Panc1 (cell line): Measurements from ENCODE around the gene FBXO30. TPM values are rescaled to one million over a fixed set of nuclear protein-coding genes. Genes with fewer than 3 reads are reported as not detected.

Source experiments
- ATAC-seq: fragments of 200-7000 bp; cut with Tn5 transposase; 2 replicates; pipeline ENCODE4 v1.9.1; 2020; ENCODE audit warnings: mild to moderate bottlenecking, moderate library complexity
- BruUV-seq: library from RNA; stranded (reverse); fragments of 400-500 nt; replicated peaks from 2 replicates; lab custom pipeline; 2021; lab: Mats Ljungman, UMichigan
- CTCF ChIA-PET: fragments of 300-600 bp; sonication (Branson Sonifier 250); formaldehyde crosslinking; loops from one replicate; lab custom pipeline; 2022; ENCODE audit warnings: antibody characterized with exemption; lab: Charles Lee
- POLR2A ChIA-PET: fragments of 300-600 bp; sonication (Branson Sonifier 250); formaldehyde crosslinking; loops from one replicate; lab custom pipeline; 2022; ENCODE audit warnings: antibody characterized with exemption; lab: Charles Lee
- DNase-seq: peaks from one replicate; pipeline ENCODE4 v3.0.0-alpha.2; 2010; ENCODE audit warnings: low read depth, low spot score
- H3K27ac ChIP-seq: 2 replicates; pipeline ENCODE4 v1.5.1; 2011; ENCODE audit warnings: mild to moderate bottlenecking, low read length, inconsistent platforms
- H3K27me3 ChIP-seq: fragments of 200-500 bp; sonication (Bioruptor generic); 2 replicates; pipeline ENCODE4 v1.6.0; 2014; ENCODE audit warnings: low read length, inconsistent platforms; ENCODE audit not compliant: control insufficient read depth, insufficient read depth
- H3K36me3 ChIP-seq: fragments of 200-500 bp; sonication (Bioruptor generic); 2 replicates; pipeline ENCODE4 v1.5.1; 2014; ENCODE audit warnings: inconsistent platforms, mild to moderate bottlenecking, low read length, moderate library complexity; ENCODE audit not compliant: control insufficient read depth, insufficient read depth
- H3K4me1 ChIP-seq: 2 replicates; pipeline ENCODE4 v1.5.1; 2011; ENCODE audit warnings: inconsistent platforms, mild to moderate bottlenecking, low read length, moderate library complexity; ENCODE audit not compliant: control insufficient read depth, insufficient read depth
- H3K4me3 ChIP-seq, 2 experiments: 2 replicates each; pipeline ENCODE4 v1.5.1; 2011 to 2012; ENCODE audit warnings: low read depth in 2 of 2, low read length in 2 of 2, mild to moderate bottlenecking in 2 of 2, inconsistent platforms in 1 of 2, moderate library complexity in 1 of 2
- H3K9me3 ChIP-seq: fragments of 200-500 bp; sonication (Bioruptor generic); 2 replicates; pipeline ENCODE4 v1.5.1; 2014; ENCODE audit warnings: low read depth, mild to moderate bottlenecking, inconsistent platforms, low read length, moderate library complexity; ENCODE audit not compliant: control insufficient read depth, insufficient read depth
- CTCF ChIP-seq: fragments of 450-650 bp; IDR thresholded peaks from 2 replicates; pipeline ENCODE4 v1.5.1; 2017; ENCODE audit warnings: mild to moderate bottlenecking
- POLR2AphosphoS5 ChIP-seq: IDR thresholded peaks from 2 replicates; pipeline ENCODE4 v1.6.1; 2012; ENCODE audit warnings: mild to moderate bottlenecking, low read depth, low read length, moderate library complexity
- REST ChIP-seq, 2 experiments: IDR thresholded peaks; 2 replicates each; pipeline ENCODE4 v1.6.1; 2011 to 2012; ENCODE audit warnings: low read depth in 2 of 2, control low read depth in 1 of 2, low read length in 1 of 2, mild to moderate bottlenecking in 1 of 2, moderate library complexity in 1 of 2; ENCODE audit not compliant: insufficient read depth in 1 of 2
- SIN3A ChIP-seq: IDR thresholded peaks from 2 replicates; pipeline ENCODE4 v1.6.1; 2012; ENCODE audit warnings: low read depth, mild to moderate bottlenecking, low read length, moderate library complexity, borderline replicate concordance; ENCODE audit not compliant: insufficient read depth
- TCF7L2 ChIP-seq: IDR thresholded peaks from 2 replicates; pipeline ENCODE4 v1.6.1; 2011; ENCODE audit warnings: mild to moderate bottlenecking, low read depth, low read length, inconsistent platforms
- in situ Hi-C: cut with HindIII; loops from 2 replicates; pipeline ENCODE4 v1.10.0; 2016; ENCODE audit warnings: low sequenced_read_pairs, low pct_unique_long_range_greater_than_20kb
- intact Hi-C: fragments of 100-400 bp; cut with micrococcal nuclease; formaldehyde crosslinking; loops from one replicate; pipeline ENCODE4 v1.10.0; 2022; ENCODE audit not compliant: unreplicated experiment
- total RNA-seq: library from RNA; stranded (reverse); gene quantifications from one replicate; pipeline ENCODE4 v1.2.1, GENCODE V29; 2021; ENCODE audit not compliant: unreplicated experiment

FBXO30 gene
- total RNA-seq, 1 experiment from 2014 or later: 9.5 TPM

GRCh38 chr6:145783796-145784195 is 30.8 kb downstream of the FBXO30 start:
- ChIA-PET POLR2A (no interaction called here), CTCF (no interaction called here)
- H3K36me3 ChIP-seq: no peaks in the 10 kb centered on the region
- no TSS peak for BruUV-seq
- no peaks in the 10 kb centered on the region for H3K4me1 ChIP-seq
- H3K27me3 ChIP-seq: no peaks in the 10 kb centered on the region
- H3K4me3 ChIP-seq: no peak overlapping the region
- no peak for TF ChIP-seq POLR2AphosphoS5
- no peak for TF ChIP-seq REST (IDR thresholded peaks at IDR 0.05; ENCODE audit: insufficient read depth in 1 of 2, low read depth in 2 of 2, low read length in 1 of 2)
- TF ChIP-seq SIN3A: no peak
- H3K9me3 ChIP-seq: no peaks in the 10 kb centered on the region
- ATAC-seq (no peak), DNase-seq (no peak)
- in situ Hi-C loops: no loop called here
- H3K27ac ChIP-seq: no peak overlapping the region
- intact Hi-C loops: no loop called here

- POLR2A ChIA-PET: no interaction called here
- H3K4me1 ChIP-seq: no peaks in the 10 kb centered on the region
- in situ Hi-C loops: no loop called here
- CTCF ChIA-PET: no interaction called here
- no peak overlapping the region for H3K27ac ChIP-seq
- H3K36me3 ChIP-seq: no peaks in the 10 kb centered on the region
- intact Hi-C loops: no loop called here
- no peaks in the 10 kb centered on the region for H3K9me3 ChIP-seq
- BruUV-seq: no TSS peak
- TF ChIP-seq CTCF: no peak
- no peak for TF ChIP-seq REST (IDR thresholded peaks at IDR 0.05; ENCODE audit: insufficient read depth in 1 of 2, low read depth in 2 of 2, low read length in 1 of 2)
- TF ChIP-seq SIN3A: no peak
- no peak for TF ChIP-seq POLR2AphosphoS5
- TF ChIP-seq TCF7L2: no peak
- no peak for DNase-seq
- no peak overlapping the region for H3K4me3 ChIP-seq
- no peak for ATAC-seq
- no peaks in the 10 kb centered on the region for H3K27me3 ChIP-seq
These were observed 41.7 kb downstream of the FBXO30 start for GRCh38 chr6:145772846-145773245.
